DND-41 (cell line): ENCODE measurements around the gene SUV39H2.
"Not testable (repeated sequence)": the region's sequence is repeated elsewhere in the genome, so short reads cannot be mapped to it uniquely, and the experiment has no call there.

Experiments
- ATAC-seq: fragments of 200-7000 bp; cut with Tn5 transposase; 3 replicates; pipeline ENCODE4 v1.9.1; 2021; ENCODE audit warnings: low read depth; ENCODE audit not compliant: insufficient read depth
- DNase-seq: peaks from one replicate; pipeline ENCODE4 v3.0.0-alpha.2; 2020
- H2AFZ ChIP-seq: 2 replicates; pipeline ENCODE4 v1.6.0; 2012; ENCODE audit warnings: low read depth, low read length
- H3K27ac ChIP-seq: 2 replicates; pipeline ENCODE4 v1.5.1; 2012; ENCODE audit warnings: low read length, inconsistent platforms
- H3K27me3 ChIP-seq: fragments of 200-600 bp; sonication (generic); 2 replicates; pipeline ENCODE4 v1.6.0; 2012; ENCODE audit warnings: low read length, mild to moderate bottlenecking, inconsistent platforms; ENCODE audit not compliant: insufficient read depth, poor library complexity
- H3K36me3 ChIP-seq: 2 replicates; pipeline ENCODE4 v1.5.1; 2012; ENCODE audit warnings: low read length, inconsistent platforms; ENCODE audit not compliant: insufficient read depth
- H3K4me1 ChIP-seq: 2 replicates; pipeline ENCODE4 v1.5.1; 2012; ENCODE audit warnings: mild to moderate bottlenecking, low read length; ENCODE audit not compliant: insufficient read depth
- H3K4me2 ChIP-seq: 2 replicates; pipeline ENCODE4 v1.6.0; 2012; ENCODE audit warnings: mild to moderate bottlenecking, moderate library complexity, low read length, inconsistent platforms; ENCODE audit not compliant: insufficient read depth
- H3K4me3 ChIP-seq, 2 experiments: fragments of 200-600 bp in 1 of 2; shearing (Covaris generic) in 1 of 2; 2 replicates each; pipeline ENCODE4 v1.5.1; 2012 to 2016; ENCODE audit warnings: inconsistent platforms in 2 of 2, low read length in 2 of 2, mild to moderate bottlenecking in 2 of 2, low read depth in 1 of 2, moderate library complexity in 1 of 2
- H3K79me2 ChIP-seq: 2 replicates; pipeline ENCODE4 v1.6.0; 2012; ENCODE audit warnings: low read length, inconsistent platforms; ENCODE audit not compliant: insufficient read depth
- H3K9ac ChIP-seq: 2 replicates; pipeline ENCODE4 v1.6.0; 2012; ENCODE audit warnings: low read depth, mild to moderate bottlenecking, inconsistent platforms, low read length, moderate library complexity
- H3K9me3 ChIP-seq: 2 replicates; pipeline ENCODE4 v1.5.1; 2012; ENCODE audit warnings: low read length, moderate library complexity, mild to moderate bottlenecking, inconsistent platforms; ENCODE audit not compliant: insufficient read depth, severe bottlenecking
- H4K20me1 ChIP-seq: 2 replicates; pipeline ENCODE4 v1.6.0; 2012; ENCODE audit warnings: low read length; ENCODE audit not compliant: insufficient read depth
- CTCF ChIP-seq: IDR thresholded peaks from 2 replicates; pipeline ENCODE4 v1.5.1; 2012; ENCODE audit warnings: borderline replicate concordance, low read length, moderate library complexity, mild to moderate bottlenecking; ENCODE audit not compliant: poor library complexity, severe bottlenecking; ENCODE audit errors: extremely low read depth
- EZH2 ChIP-seq: IDR thresholded peaks from 3 replicates; pipeline ENCODE4 v1.6.1; 2012; ENCODE audit warnings: borderline replicate concordance, low read depth, mild to moderate bottlenecking, moderate library complexity, low read length, inconsistent platforms; ENCODE audit not compliant: severe bottlenecking

SUV39H2 gene

GRCh38 chr10:14904864-14905263 lies 26.2 kb downstream of the SUV39H2 start:
- Histone ChIP-seq H3K4me1 (no peaks in the 10 kb centered on the region), H3K79me2 (peaks cover 6% of the 10 kb centered on the region; the same call in 1 of the 2 replicates), H3K27me3 (no peaks in the 10 kb centered on the region), H3K4me2 (no peak overlapping the region), H2AFZ (no peak overlapping the region), H3K27ac (no peak overlapping the region), H3K9me3 (peaks cover 8% of the 10 kb centered on the region), H3K9ac (no peak overlapping the region), H3K36me3 (peaks cover 92% of the 10 kb centered on the region), H3K4me3 (no peak overlapping the region), H4K20me1 (no peaks in the 10 kb centered on the region; the same call in 1 of the 2 replicates)
- no peak for DNase-seq
- ATAC-seq: no peak
- TF ChIP-seq EZH2: no peak
- TF ChIP-seq CTCF: no peak

- H3K36me3 ChIP-seq: peaks cover 94% of the 10 kb centered on the region
- TF ChIP-seq EZH2 (no peak), CTCF (no peak)
- ATAC-seq: no peak
Measured at GRCh38 chr10:14905890-14906289, 27.2 kb downstream of the SUV39H2 start.

GRCh38 chr10:14906765-14907164 lies 28.1 kb downstream of the SUV39H2 start:
- Histone ChIP-seq H3K9ac (no peak overlapping the region), H3K79me2 (peaks cover 5% of the 10 kb centered on the region), H3K4me3 (no peak overlapping the region), H3K27me3 (no peaks in the 10 kb centered on the region), H3K36me3 (peaks cover 93% of the 10 kb centered on the region), H3K4me1 (no peaks in the 10 kb centered on the region), H3K27ac (no peak overlapping the region), H4K20me1 (no peaks in the 10 kb centered on the region; the same call in 1 of the 2 replicates), H2AFZ (no peak overlapping the region), H3K4me2 (no peak overlapping the region), H3K9me3 (peaks cover 8% of the 10 kb centered on the region)
- no peak for ATAC-seq
- no peak for TF ChIP-seq EZH2
- TF ChIP-seq CTCF: no peak
- no peak for DNase-seq

More at GRCh38 chr10:14905890-14906289, 27.2 kb downstream of the SUV39H2 start:
- H3K27ac ChIP-seq: no peak overlapping the region
- DNase-seq: no peak
- peaks cover 6% of the 10 kb centered on the region for H3K79me2 ChIP-seq
- no peaks in the 10 kb centered on the region for H3K4me1 ChIP-seq
- H2AFZ ChIP-seq: no peak overlapping the region
- no peak overlapping the region for H3K9ac ChIP-seq
- H3K27me3 ChIP-seq: no peaks in the 10 kb centered on the region
- H3K4me3 ChIP-seq: no peak overlapping the region
- peaks cover 8% of the 10 kb centered on the region for H3K9me3 ChIP-seq
- H4K20me1 ChIP-seq: no peaks in the 10 kb centered on the region; the same call in 1 of the 2 replicates
- no peak overlapping the region for H3K4me2 ChIP-seq

GRCh38 chr10:14907591-14907990 lies 28.9 kb downstream of the SUV39H2 start:
- H3K36me3 ChIP-seq: peaks cover 94% of the 10 kb centered on the region
- not testable (repeated sequence) for H3K9ac ChIP-seq, H2AFZ ChIP-seq, H3K4me1 ChIP-seq, ATAC-seq, H3K79me2 ChIP-seq, H3K4me2 ChIP-seq, H3K27ac ChIP-seq, H3K27me3 ChIP-seq, H3K9me3 ChIP-seq, H4K20me1 ChIP-seq, H3K4me3 ChIP-seq, DNase-seq
